Stimulated activated naive CD8-positive, alpha-beta T cell treated with anti-CD3 and anti-CD28 coated beads, Interleukin-15, amount 100 ng/mL, for 72 hours (primary cell): ENCODE measurements around the gene PPEF1.
"Not testable (repeated sequence)": the region's sequence is repeated elsewhere in the genome, so short reads cannot be mapped to it uniquely, and the experiment has no call there.

ENCODE experiments used
- ATAC-seq: fragments of 150-1000 bp; cut with Tn5 transposase; 2 replicates; pipeline ENCODE4 v1.10.0; 2021; ENCODE audit warnings: mild to moderate bottlenecking, moderate library complexity
- DNase-seq, 2 donors: peaks; one replicate each; pipeline ENCODE4 v3.0.0; 2021 to 2022
- H3K27ac Mint-ChIP-seq, 2 donors: one replicate each; pipeline ENCODE4 v1.8.0; 2022; ENCODE audit warnings: mild to moderate bottlenecking in 2 of 2, mixed read lengths in 2 of 2, moderate library complexity in 2 of 2
- H3K27me3 Mint-ChIP-seq: one replicate; pipeline ENCODE4 v1.8.0; 2022; ENCODE audit warnings: mixed read lengths
- H3K4me1 Mint-ChIP-seq: one replicate; pipeline ENCODE4 v1.8.0; 2022; ENCODE audit warnings: mild to moderate bottlenecking, mixed read lengths
- H3K4me3 Mint-ChIP-seq, 2 donors: one replicate each; pipeline ENCODE4 v1.8.0; 2022; ENCODE audit warnings: mild to moderate bottlenecking in 2 of 2, mixed read lengths in 2 of 2, moderate library complexity in 1 of 2
- H3K9me3 Mint-ChIP-seq, 2 donors: one replicate each; pipeline ENCODE4 v1.8.0; 2022; ENCODE audit warnings: mixed read lengths in 2 of 2

The PPEF1 gene

GRCh38 chrX:18739609-18740008 lies 32.2 kb downstream of the PPEF1 start:
- DNase-seq, H3K27me3 Mint-ChIP-seq, ATAC-seq, H3K27ac Mint-ChIP-seq, H3K4me3 Mint-ChIP-seq, H3K9me3 Mint-ChIP-seq, H3K4me1 Mint-ChIP-seq: not testable (repeated sequence)

DNA sequence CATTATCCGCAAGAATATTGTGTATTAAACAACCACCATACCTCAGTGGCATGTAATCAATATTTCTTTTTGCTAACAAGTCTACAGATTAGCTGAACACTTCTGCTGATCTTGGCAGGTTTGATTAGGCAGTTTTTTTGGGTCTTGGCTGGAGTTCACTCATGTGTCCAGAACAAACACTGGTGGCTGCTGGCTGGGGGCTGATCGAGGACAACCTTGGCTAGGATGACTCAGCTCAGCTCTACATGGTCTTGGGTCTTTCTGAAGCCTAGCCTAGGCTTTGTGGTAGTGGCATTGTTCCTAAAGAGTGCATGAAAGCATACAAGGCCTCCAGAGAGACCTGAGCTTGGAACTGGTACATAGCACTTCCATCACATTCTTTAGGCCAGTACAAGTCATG lies 41.1 kb downstream of the PPEF1 start:
- no peak for DNase-seq
- Mint-ChIP-seq H3K4me1 (peaks cover 5% of the 10 kb centered on the region), H3K27ac (no peak overlapping the region), H3K9me3 (no peaks in the 10 kb centered on the region), H3K27me3 (no peaks in the 10 kb centered on the region), H3K4me3 (no peak overlapping the region)
- ATAC-seq = no peak

DNA sequence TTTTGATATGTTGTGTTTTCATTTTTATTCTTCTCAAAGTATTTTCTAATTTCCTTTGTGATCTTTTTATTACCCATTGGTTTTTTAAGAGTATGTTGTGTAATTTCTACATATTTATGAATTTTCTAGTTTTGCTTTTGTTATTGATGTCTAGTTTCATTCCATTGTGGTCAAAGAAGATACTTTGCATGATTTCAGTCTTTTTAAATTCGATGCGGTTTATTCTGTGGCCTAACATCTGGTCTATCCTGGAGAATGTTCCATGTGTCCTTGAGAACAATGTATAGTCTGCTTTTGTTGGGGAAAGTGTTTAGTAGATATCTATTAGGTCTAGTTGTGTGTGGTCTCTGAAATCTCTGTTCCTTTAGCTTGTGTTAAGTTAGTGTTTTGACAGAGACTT lies 46.2 kb downstream of the PPEF1 start:
- Mint-ChIP-seq H3K4me3 (no peak overlapping the region), H3K27ac (no peak overlapping the region), H3K9me3 (no peaks in the 10 kb centered on the region), H3K4me1 (peaks cover 6% of the 10 kb centered on the region), H3K27me3 (no peaks in the 10 kb centered on the region)
- DNase-seq = no peak
- ATAC-seq = no peak

GRCh38 chrX:18755651-18756050 lies 48.2 kb downstream of the PPEF1 start:
- peak overlapping the region in 1 of 2 donors; percentile 40 for H3K27ac Mint-ChIP-seq
- peaks cover 6% of the 10 kb centered on the region for H3K4me1 Mint-ChIP-seq
- H3K4me3 Mint-ChIP-seq = no peak overlapping the region
- DNase-seq (no peak), ATAC-seq (no peak)
- no peaks in the 10 kb centered on the region for H3K9me3 Mint-ChIP-seq
- no peaks in the 10 kb centered on the region for H3K27me3 Mint-ChIP-seq

- Mint-ChIP-seq H3K9me3 (no peaks in the 10 kb centered on the region), H3K4me3 (no peak overlapping the region), H3K4me1 (peaks cover 4% of the 10 kb centered on the region), H3K27me3 (no peaks in the 10 kb centered on the region), H3K27ac (no peak overlapping the region)
- ATAC-seq = no peak
- no peak for DNase-seq
These were observed 50.8 kb downstream of the PPEF1 start for GRCh38 chrX:18757956-18758932.

DNA sequence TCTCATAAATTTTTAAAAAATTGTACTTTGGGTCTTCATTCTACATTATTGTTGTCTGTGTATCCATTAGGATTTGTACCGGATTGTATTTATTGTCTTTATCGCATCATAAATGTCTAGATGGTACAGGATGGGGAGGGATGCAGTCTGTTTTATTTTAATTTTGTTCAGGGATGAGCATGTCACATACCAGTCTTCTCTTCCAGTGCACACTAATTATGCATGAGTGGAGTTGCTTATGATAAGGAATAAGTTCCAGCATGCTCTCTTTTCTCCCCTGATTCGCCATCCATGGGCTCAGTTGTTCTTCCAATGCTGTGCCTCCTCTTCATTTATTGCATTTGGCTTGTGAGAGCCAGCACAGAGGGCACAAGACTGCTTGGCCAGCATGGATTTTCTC lies 54.3 kb downstream of the PPEF1 start:
- H3K27ac Mint-ChIP-seq = peak overlapping the region in 1 of 2 donors; percentile 65
- H3K4me1 Mint-ChIP-seq = no peaks in the 10 kb centered on the region
- no peaks in the 10 kb centered on the region for H3K9me3 Mint-ChIP-seq

DNA sequence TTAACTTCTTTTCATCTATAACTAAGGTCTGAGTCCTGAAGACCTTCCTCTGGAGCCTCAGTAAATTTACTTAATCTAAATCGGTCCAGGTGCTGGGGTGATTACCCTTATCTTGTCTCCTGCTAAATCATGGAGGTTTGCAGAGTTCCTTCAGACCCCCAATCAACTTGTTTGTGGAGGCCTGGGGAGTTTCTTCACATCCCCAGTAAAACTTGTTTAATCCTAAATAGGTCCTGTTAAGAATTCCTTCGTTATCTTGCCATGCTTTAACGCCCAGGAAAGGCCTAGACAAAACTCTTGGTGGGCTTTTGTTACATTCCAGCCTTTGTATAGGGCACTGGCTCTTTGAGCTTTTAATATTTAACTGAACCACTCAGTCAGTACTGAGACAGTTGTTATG lies 55.7 kb downstream of the PPEF1 start:
- not testable (repeated sequence) for H3K27ac Mint-ChIP-seq, H3K27me3 Mint-ChIP-seq, H3K9me3 Mint-ChIP-seq, ATAC-seq, H3K4me3 Mint-ChIP-seq, H3K4me1 Mint-ChIP-seq, DNase-seq

More for the DNA sequence above, 54.3 kb downstream of the PPEF1 start:
- ATAC-seq (no peak), DNase-seq (no peak)
- no peaks in the 10 kb centered on the region for H3K27me3 Mint-ChIP-seq
- H3K4me3 Mint-ChIP-seq = no peak overlapping the region

DNA sequence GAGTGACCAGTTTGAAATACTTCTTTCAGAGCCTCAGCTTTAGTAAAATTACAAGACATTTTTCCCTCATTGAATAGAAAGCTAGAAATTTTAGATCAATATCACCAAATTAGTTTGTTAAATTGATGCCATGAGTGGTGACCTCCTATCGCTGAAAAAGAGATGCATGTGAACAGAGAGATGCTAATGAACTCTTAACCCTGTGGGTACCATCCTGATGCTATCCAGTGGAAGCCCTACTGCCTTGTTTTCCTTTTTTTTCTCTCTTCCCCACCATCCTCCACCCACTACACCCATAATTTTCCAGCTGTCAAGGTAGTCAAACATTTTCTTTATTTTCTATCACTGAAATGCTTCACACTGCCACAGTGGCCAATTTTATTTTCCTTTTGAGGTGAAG lies 61.9 kb downstream of the PPEF1 start:
- Mint-ChIP-seq H3K9me3 (peaks cover 8% of the 10 kb centered on the region in 2 donors), H3K4me3 (no peak overlapping the region), H3K27ac (no peak overlapping the region), H3K27me3 (no peaks in the 10 kb centered on the region), H3K4me1 (no peaks in the 10 kb centered on the region)
- DNase-seq (no peak), ATAC-seq (no peak)

- no peak overlapping the region for H3K27ac Mint-ChIP-seq
- H3K4me1 Mint-ChIP-seq = no peaks in the 10 kb centered on the region
- ATAC-seq = no peak
- peaks cover 8 to 13% of the 10 kb centered on the region in 2 donors for H3K9me3 Mint-ChIP-seq
- DNase-seq = no peak
- H3K27me3 Mint-ChIP-seq = no peaks in the 10 kb centered on the region
- H3K4me3 Mint-ChIP-seq = no peak overlapping the region
These were observed 62.5 kb downstream of the PPEF1 start for GRCh38 chrX:18769812-18770573.

GRCh38 chrX:18789916-18790315 lies 82.5 kb downstream of the PPEF1 start:
- no peak overlapping the region for H3K27ac Mint-ChIP-seq
- DNase-seq (no peak), ATAC-seq (no peak)
- no peaks in the 10 kb centered on the region for H3K4me1 Mint-ChIP-seq
- no peak overlapping the region for H3K4me3 Mint-ChIP-seq
- no peaks in the 10 kb centered on the region for H3K27me3 Mint-ChIP-seq
- no peaks in the 10 kb centered on the region for H3K9me3 Mint-ChIP-seq

- DNase-seq (no peak), ATAC-seq (no peak)
- no peaks in the 10 kb centered on the region for H3K4me1 Mint-ChIP-seq
- no peak overlapping the region for H3K4me3 Mint-ChIP-seq
- no peaks in the 10 kb centered on the region for H3K9me3 Mint-ChIP-seq
- H3K27me3 Mint-ChIP-seq = no peaks in the 10 kb centered on the region
- no peak overlapping the region for H3K27ac Mint-ChIP-seq
These were observed 85.4 kb downstream of the PPEF1 start for GRCh38 chrX:18792828-18793227.

- H3K9me3 Mint-ChIP-seq = no peaks in the 10 kb centered on the region
- H3K4me3 Mint-ChIP-seq = no peak overlapping the region
- no peak overlapping the region for H3K27ac Mint-ChIP-seq
- ATAC-seq = no peak
- no peaks in the 10 kb centered on the region for H3K27me3 Mint-ChIP-seq
- DNase-seq = no peak
- H3K4me1 Mint-ChIP-seq = no peaks in the 10 kb centered on the region
These were observed 86.2 kb downstream of the PPEF1 start for GRCh38 chrX:18793601-18794089.

- no peak for DNase-seq
- H3K4me1 Mint-ChIP-seq = no peaks in the 10 kb centered on the region
- no peaks in the 10 kb centered on the region for H3K27me3 Mint-ChIP-seq
- H3K9me3 Mint-ChIP-seq = no peaks in the 10 kb centered on the region
- no peak for ATAC-seq
- no peak overlapping the region for H3K27ac Mint-ChIP-seq
- no peak overlapping the region for H3K4me3 Mint-ChIP-seq
These were observed 89.7 kb downstream of the PPEF1 start for GRCh38 chrX:18797141-18797540.

DNA sequence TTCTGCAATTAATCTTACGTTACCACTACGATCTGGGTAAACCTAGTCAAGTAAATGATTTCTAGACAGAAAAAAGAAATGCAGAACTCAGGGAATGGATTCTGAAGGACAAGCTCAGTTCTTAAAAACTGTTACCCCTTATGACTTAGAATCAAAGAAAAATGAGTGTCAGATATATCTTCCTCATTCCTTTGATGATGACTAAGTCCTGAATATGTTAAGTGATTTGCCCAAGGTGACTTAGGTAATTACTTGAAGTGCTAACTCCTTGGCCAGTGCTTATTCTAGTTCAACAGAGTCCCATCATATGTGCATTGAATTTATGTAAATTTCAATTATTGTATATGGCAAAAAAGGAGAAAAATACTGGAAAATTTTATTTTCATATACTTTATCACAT lies 92.5 kb downstream of the PPEF1 start:
- DNase-seq = no peak
- no peak for ATAC-seq
- Mint-ChIP-seq H3K4me1 (no peaks in the 10 kb centered on the region), H3K9me3 (no peaks in the 10 kb centered on the region), H3K27ac (no peak overlapping the region), H3K4me3 (no peak overlapping the region), H3K27me3 (no peaks in the 10 kb centered on the region)

- ATAC-seq (no peak), DNase-seq (no peak)
- no peaks in the 10 kb centered on the region for H3K27me3 Mint-ChIP-seq
- H3K9me3 Mint-ChIP-seq = no peaks in the 10 kb centered on the region
- H3K4me1 Mint-ChIP-seq = no peaks in the 10 kb centered on the region
- no peak overlapping the region for H3K4me3 Mint-ChIP-seq
- H3K27ac Mint-ChIP-seq = no peak overlapping the region
These were observed 102.2 kb downstream of the PPEF1 start for GRCh38 chrX:18809641-18810040.

- H3K27me3 Mint-ChIP-seq = no peaks in the 10 kb centered on the region
- no peak for ATAC-seq
- DNase-seq = no peak
- no peak overlapping the region for H3K27ac Mint-ChIP-seq
- no peaks in the 10 kb centered on the region for H3K4me1 Mint-ChIP-seq
- H3K9me3 Mint-ChIP-seq = no peaks in the 10 kb centered on the region
- no peak overlapping the region for H3K4me3 Mint-ChIP-seq
These were observed 103.0 kb downstream of the PPEF1 start for GRCh38 chrX:18810416-18810815.
